SH-SY5Y (cell line): ENCODE results near the gene DUSP14.

Source experiments
- GATA2 ChIP-seq: IDR thresholded peaks from 2 replicates; pipeline ENCODE4 v1.6.1; 2011; ENCODE audit warnings: mild to moderate bottlenecking, low read depth, low read length
- GATA3 ChIP-seq: IDR thresholded peaks from 2 replicates; pipeline ENCODE4 v1.6.1; 2011; ENCODE audit warnings: low read depth, mild to moderate bottlenecking, low read length, moderate library complexity

GRCh38 chr17:37462492-37462891, 27.2 kb upstream of the DUSP14 start:
- TF ChIP-seq GATA2 (no peak), GATA3 (no peak)
